ENCODE measurements around the gene PDHA1. TPM values are rescaled to one million over a fixed set of nuclear protein-coding genes. Genes with fewer than 3 reads are reported as not detected.

Gene PDHA1
- total and polyA plus RNA-seq, 9 of the 15 experiments (the other 6 are each of a cell fraction or from before 2014, with no cell fraction given): 352 to 882 (median 446) TPM

DNA sequence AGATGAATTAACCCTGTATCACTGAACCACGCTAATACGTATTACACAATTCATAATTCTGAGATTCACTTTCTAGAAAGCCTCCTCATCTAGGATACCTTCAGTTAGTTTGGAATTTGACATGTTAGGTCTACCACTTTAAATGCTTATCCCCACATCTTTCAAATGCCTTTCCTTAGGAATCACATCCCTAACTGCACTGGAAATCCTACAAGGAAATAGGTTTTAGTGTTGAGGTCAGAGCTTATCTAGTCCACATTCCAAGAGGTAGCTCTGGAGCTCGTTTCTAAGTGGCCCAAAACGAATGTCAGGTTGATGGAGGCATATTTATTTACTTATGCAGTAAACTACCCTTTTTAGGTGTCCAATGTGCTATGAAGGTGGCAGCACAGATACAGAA, 18.0 kb downstream of the PDHA1 start (continued):
- TF ChIP-seq, protein P1, sequence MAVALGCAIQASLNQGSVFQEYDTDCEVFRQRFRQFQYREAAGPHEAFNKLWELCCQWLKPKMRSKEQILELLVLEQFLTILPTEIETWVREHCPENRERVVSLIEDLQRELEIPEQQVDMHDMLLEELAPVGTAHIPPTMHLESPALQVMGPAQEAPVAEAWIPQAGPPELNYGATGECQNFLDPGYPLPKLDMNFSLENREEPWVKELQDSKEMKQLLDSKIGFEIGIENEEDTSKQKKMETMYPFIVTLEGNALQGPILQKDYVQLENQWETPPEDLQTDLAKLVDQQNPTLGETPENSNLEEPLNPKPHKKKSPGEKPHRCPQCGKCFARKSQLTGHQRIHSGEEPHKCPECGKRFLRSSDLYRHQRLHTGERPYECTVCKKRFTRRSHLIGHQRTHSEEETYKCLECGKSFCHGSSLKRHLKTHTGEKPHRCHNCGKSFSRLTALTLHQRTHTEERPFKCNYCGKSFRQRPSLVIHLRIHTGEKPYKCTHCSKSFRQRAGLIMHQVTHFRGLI (CRISPR knock-in tag; IDR thresholded peaks at IDR 0.05): no peak

DNA sequence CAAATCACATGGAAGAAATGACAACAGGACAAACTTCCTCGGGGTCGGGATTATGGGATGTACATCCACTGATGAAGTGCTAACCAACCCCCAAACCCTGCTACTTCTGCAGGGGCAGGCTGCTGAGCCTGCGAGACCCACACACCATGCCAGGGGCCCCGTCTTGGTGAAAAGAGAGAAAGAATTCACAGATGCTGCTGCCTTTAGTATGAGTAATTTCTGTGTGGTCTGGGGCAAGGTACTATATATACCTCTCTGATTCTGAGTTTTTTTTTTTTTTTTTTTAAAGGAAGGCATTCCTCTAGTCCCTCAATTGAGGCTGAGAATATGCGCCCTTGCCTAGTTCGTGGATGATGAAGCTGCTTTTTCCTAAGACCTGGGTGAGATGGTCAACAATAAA, 24.8 kb downstream of the PDHA1 start:
- no peak overlapping the region for H3K4me2 ChIP-seq (ENCODE audit: insufficient read depth, low read length)
- no peaks in the 10 kb centered on the region for H3K36me3 ChIP-seq (ENCODE audit: control insufficient read depth, insufficient read depth, low read length)
- in situ Hi-C loops (cut with MboI): no loop called here
- ChIA-PET CTCF (ENCODE audit: low intra/inter-chr PET ratio) (no interaction called here), POLR2A (no interaction called here)
- no peak overlapping the region for H3K9ac ChIP-seq (ENCODE audit: insufficient read depth in 1 of 2, low read depth in 2 of 2, low read length in 2 of 2)
- no TSS peak for BruUV-seq (replicated peaks)
- 41% methylated on average over 3 of the region's 6 CpGs for WGBS (ENCODE audit: insufficient coverage, low coverage, missing lambda C conversion rate)
- H2AFZ ChIP-seq (ENCODE audit: low read depth, low read length): no peak overlapping the region
- peaks cover 0 to 9% of the 10 kb centered on the region in 2 experiments; a peak in 2 of 5 replicates for H3K27me3 ChIP-seq (ENCODE audit: control insufficient read depth in 2 of 2, insufficient read depth in 2 of 2, low read length in 2 of 2)
- no peaks in the 10 kb centered on the region for H3K9me3 ChIP-seq (replicated peaks; ENCODE audit: control insufficient read depth, insufficient read depth, low read depth, low read length)
- no peaks in the 10 kb centered on the region for H3K79me2 ChIP-seq (ENCODE audit: control insufficient read depth, insufficient read depth, low read length)
- intact Hi-C loops (cut with micrococcal nuclease): no loop called here
- no peak overlapping the region for H3K4me3 ChIP-seq
- FAIRE-seq: no peak
- H3K27ac ChIP-seq (ENCODE audit: extremely low read depth, low read depth, low read length): no peak overlapping the region
- no peaks in the 10 kb centered on the region for H3K4me1 ChIP-seq (replicated peaks in 1 of 2; ENCODE audit: control insufficient read depth in 2 of 2, insufficient read depth in 2 of 2, low read length in 2 of 2)
- H3K9me1 ChIP-seq (ENCODE audit: control insufficient read depth, insufficient read depth, low read length): no peaks in the 10 kb centered on the region
- no peak for DNase-seq (ENCODE audit: extremely low read depth in 1 of 4, low spot score in 3 of 4)
- no peaks in the 10 kb centered on the region for H4K20me1 ChIP-seq (replicated peaks; ENCODE audit: control insufficient read depth, insufficient read depth, low read length)
- ATAC-seq: no peak
- TF ChIP-seq, protein P2, sequence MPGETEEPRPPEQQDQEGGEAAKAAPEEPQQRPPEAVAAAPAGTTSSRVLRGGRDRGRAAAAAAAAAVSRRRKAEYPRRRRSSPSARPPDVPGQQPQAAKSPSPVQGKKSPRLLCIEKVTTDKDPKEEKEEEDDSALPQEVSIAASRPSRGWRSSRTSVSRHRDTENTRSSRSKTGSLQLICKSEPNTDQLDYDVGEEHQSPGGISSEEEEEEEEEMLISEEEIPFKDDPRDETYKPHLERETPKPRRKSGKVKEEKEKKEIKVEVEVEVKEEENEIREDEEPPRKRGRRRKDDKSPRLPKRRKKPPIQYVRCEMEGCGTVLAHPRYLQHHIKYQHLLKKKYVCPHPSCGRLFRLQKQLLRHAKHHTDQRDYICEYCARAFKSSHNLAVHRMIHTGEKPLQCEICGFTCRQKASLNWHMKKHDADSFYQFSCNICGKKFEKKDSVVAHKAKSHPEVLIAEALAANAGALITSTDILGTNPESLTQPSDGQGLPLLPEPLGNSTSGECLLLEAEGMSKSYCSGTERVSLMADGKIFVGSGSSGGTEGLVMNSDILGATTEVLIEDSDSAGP (CRISPR knock-in tag; IDR thresholded peaks at IDR 0.05): no peak
- no peak for TF ChIP-seq ILF3 (IDR thresholded peaks at IDR 0.05; ENCODE audit: borderline replicate concordance)
- TF ChIP-seq ZNF316 (IDR thresholded peaks at IDR 0.05): no peak
- TF ChIP-seq ZFP36 (IDR thresholded peaks at IDR 0.05; ENCODE audit: low read depth, low read length, partially characterized antibody): no peak
- TF ChIP-seq, protein P3, sequence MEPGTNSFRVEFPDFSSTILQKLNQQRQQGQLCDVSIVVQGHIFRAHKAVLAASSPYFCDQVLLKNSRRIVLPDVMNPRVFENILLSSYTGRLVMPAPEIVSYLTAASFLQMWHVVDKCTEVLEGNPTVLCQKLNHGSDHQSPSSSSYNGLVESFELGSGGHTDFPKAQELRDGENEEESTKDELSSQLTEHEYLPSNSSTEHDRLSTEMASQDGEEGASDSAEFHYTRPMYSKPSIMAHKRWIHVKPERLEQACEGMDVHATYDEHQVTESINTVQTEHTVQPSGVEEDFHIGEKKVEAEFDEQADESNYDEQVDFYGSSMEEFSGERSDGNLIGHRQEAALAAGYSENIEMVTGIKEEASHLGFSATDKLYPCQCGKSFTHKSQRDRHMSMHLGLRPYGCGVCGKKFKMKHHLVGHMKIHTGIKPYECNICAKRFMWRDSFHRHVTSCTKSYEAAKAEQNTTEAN (CRISPR knock-in tag; IDR thresholded peaks at IDR 0.05): no peak
- TF ChIP-seq, protein P4, sequence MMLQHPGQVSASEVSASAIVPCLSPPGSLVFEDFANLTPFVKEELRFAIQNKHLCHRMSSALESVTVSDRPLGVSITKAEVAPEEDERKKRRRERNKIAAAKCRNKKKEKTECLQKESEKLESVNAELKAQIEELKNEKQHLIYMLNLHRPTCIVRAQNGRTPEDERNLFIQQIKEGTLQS (IDR thresholded peaks at IDR 0.05): no peak
- TF ChIP-seq, protein P4 (CRISPR knock-in tag; conservative IDR thresholded peaks at IDR 0.05): no peak
- TF ChIP-seq, protein P5, sequence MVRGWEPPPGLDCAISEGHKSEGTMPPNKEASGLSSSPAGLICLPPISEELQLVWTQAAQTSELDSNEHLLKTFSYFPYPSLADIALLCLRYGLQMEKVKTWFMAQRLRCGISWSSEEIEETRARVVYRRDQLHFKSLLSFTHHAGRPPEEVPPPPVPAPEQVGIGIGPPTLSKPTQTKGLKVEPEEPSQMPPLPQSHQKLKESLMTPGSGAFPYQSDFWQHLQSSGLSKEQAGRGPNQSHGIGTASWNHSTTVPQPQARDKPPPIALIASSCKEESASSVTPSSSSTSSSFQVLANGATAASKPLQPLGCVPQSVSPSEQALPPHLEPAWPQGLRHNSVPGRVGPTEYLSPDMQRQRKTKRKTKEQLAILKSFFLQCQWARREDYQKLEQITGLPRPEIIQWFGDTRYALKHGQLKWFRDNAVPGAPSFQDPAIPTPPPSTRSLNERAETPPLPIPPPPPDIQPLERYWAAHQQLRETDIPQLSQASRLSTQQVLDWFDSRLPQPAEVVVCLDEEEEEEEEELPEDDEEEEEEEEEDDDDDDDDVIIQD (CRISPR knock-in tag; IDR thresholded peaks at IDR 0.05): no peak
- no peak for TF ChIP-seq ZNF561 (CRISPR knock-in tag; conservative IDR thresholded peaks at IDR 0.05)
- no peak for TF ChIP-seq KLF16 (IDR thresholded peaks at IDR 0.05)
- TF ChIP-seq, protein P6, sequence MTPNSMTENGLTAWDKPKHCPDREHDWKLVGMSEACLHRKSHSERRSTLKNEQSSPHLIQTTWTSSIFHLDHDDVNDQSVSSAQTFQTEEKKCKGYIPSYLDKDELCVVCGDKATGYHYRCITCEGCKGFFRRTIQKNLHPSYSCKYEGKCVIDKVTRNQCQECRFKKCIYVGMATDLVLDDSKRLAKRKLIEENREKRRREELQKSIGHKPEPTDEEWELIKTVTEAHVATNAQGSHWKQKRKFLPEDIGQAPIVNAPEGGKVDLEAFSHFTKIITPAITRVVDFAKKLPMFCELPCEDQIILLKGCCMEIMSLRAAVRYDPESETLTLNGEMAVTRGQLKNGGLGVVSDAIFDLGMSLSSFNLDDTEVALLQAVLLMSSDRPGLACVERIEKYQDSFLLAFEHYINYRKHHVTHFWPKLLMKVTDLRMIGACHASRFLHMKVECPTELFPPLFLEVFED (CRISPR knock-in tag; conservative IDR thresholded peaks at IDR 0.05): no peak
- TF ChIP-seq ZNF707 (CRISPR knock-in tag; conservative IDR thresholded peaks at IDR 0.05): no peak

Data from K562 (cell line).